Subcutaneous adipose tissue (tissue), 4 donors: ENCODE results near the gene CRTAC1. TPM values are rescaled to one million over a fixed set of nuclear protein-coding genes. Genes with fewer than 3 reads are reported as not detected.

Source experiments
- total RNA-seq, 4 donors: library from RNA; depleted of rRNA; stranded (reverse); fragments of >200 nt; gene quantifications; one replicate each; pipeline ENCODE4 v1.1.0, GENCODE V29; 2016
- TF ChIP-seq, protein P1 (sequence below): fragments of 450-650 bp; IDR thresholded peaks from one replicate; pipeline ENCODE4 v1.5.1; 2016; ENCODE audit warnings: low read depth, mild to moderate bottlenecking, control low read depth, antibody characterized with exemption, moderate library complexity

CRTAC1 gene
- total RNA-seq, 4 donors from 2014 or later = 0.51 to 1.5 (median 0.72) TPM

DNA sequence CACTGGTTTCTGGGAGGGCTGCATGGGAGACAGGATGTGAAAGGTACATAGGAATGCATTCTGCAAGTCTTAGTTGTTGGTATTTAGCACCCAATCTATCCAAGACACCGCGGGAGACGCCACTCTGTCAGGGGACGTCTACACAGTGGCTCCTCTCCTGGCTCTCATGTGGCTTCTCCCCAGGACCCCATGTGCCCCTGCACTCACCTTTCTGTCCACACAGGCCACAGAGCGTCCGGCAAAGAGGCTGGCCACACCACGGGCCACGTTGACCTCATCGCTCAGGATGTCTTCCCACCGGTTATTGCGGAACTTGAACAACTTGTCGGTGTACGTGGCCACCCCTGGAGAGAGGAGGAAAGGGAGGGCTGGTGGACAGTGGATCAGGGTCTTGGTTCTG is 107.4 kb downstream of the CRTAC1 start:
- TF ChIP-seq, protein P1, sequence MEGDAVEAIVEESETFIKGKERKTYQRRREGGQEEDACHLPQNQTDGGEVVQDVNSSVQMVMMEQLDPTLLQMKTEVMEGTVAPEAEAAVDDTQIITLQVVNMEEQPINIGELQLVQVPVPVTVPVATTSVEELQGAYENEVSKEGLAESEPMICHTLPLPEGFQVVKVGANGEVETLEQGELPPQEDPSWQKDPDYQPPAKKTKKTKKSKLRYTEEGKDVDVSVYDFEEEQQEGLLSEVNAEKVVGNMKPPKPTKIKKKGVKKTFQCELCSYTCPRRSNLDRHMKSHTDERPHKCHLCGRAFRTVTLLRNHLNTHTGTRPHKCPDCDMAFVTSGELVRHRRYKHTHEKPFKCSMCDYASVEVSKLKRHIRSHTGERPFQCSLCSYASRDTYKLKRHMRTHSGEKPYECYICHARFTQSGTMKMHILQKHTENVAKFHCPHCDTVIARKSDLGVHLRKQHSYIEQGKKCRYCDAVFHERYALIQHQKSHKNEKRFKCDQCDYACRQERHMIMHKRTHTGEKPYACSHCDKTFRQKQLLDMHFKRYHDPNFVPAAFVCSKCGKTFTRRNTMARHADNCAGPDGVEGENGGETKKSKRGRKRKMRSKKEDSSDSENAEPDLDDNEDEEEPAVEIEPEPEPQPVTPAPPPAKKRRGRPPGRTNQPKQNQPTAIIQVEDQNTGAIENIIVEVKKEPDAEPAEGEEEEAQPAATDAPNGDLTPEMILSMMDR = no peak

- TF ChIP-seq, protein P1 = no peak
These were observed 108.2 kb downstream of the CRTAC1 start for GRCh38 chr10:97922022-97922758.

DNA sequence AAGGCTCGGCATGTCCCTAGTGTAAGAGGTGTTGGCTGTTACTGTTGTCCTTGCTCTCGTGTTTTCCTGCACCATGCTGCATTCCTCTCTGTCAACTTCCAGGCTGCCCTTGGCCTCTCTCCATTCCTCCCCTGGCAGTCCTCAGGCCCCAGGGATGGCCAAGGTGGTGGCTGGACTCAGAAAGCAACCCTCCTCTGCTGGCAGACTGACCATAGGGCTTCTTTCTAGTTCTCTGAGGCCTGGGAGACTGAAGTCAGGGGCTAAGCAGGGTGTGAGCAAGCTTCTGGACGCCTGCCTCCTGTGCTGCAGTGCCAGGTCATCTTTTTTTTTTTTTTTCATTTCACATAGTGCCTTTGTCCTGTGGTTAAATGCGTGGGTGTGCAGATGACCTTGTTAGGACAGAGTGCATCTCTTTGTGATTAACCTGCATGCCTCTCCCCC is 108.8 kb downstream of the CRTAC1 start:
- TF ChIP-seq, protein P1 = no peak

- TF ChIP-seq, protein P1 = no peak
These were observed 109.6 kb downstream of the CRTAC1 start for GRCh38 chr10:97920865-97921264.

DNA sequence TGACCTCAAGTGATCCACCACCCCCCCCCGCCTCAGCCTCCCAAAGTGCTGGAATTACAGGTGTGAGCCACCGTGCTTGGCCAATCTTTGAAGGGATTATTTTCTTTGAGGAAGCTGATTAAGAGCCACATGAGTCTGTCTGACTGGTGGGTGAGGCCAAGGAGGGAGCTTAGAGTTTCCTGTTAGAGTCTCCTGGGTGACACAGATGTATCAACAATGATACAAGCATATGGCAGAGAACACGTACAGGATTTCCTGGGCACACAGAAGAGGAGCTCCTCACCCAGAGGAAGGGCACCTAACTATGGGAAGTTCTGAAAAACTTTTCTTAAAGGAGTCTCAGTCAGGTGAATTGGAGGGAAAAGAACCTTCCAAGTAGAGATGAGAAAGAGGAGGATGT is 111.4 kb downstream of the CRTAC1 start:
- TF ChIP-seq, protein P1 = no peak

DNA sequence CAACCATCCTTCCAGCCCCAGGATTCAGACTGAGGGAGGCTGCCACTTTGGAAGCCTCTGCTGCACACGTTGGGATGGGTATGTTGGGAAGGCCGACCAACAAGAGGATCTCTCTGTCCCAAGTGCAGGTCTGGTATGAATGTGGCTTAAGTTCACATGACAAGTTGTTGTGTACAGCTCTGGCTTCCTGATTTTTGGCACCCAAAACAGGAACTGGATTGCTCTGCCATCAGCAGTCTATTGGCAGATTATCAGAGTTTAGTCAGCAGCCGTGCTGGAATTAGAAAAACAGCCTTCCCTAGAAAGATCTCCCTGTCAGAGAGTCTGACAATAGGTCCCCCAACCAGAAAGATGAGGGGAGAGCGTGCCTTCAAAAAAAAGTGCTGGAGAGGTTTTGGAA is 113.8 kb downstream of the CRTAC1 start:
- TF ChIP-seq, protein P1 = no peak

- TF ChIP-seq, protein P1 = no peak
These were observed 114.9 kb downstream of the CRTAC1 start for GRCh38 chr10:97915346-97916131.
